Measurements from ENCODE around the gene MRC2. TPM values are rescaled to one million over a fixed set of nuclear protein-coding genes. Genes with fewer than 3 reads are reported as not detected.

The MRC2 gene
- polyA plus RNA-seq, 2 of the 4 experiments (the other 2 are of a cell fraction): 20.2 to 57.3 TPM

DNA sequence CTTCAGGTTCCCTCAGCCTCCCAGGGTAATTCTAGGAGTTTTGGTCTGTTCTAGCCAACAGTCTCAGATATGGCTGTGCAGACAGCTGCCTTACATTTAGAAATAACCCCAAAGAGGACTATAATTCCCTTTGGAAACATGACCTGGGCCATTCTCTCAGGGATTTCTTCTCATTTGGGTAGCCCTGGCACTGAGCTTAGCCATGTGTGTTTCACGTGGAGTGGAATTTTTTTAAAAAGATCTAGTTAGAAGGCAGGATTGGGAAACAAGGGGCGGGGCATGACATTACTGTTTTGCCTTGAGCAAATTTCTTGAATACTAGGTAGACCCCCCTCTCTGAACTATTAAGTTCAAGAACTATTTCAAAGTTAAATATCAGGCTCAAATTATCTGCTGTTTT lies 29.6 kb upstream of the MRC2 start:
- DNase-seq (ENCODE audit: low read depth in 1 of 2, low spot score in 1 of 2) (no peak), ATAC-seq (no peak), FAIRE-seq (no peak)
- Histone ChIP-seq H3K4me3 (no peak overlapping the region), H3K27ac (no peak overlapping the region), H3K9me3 (no peaks in the 10 kb centered on the region), H3K4me1 (no peaks in the 10 kb centered on the region), H3K4me2 (no peak overlapping the region)
- no peak for TF ChIP-seq EP300 (IDR thresholded peaks at IDR 0.05)
- no peak for TF ChIP-seq CBX8 (IDR thresholded peaks at IDR 0.05)
- no peak for TF ChIP-seq HOXA7 (CRISPR knock-in tag; IDR thresholded peaks at IDR 0.05)
- no peak for TF ChIP-seq JUN (IDR thresholded peaks at IDR 0.05)
- no peak for TF ChIP-seq FOSB (CRISPR knock-in tag; IDR thresholded peaks at IDR 0.05)
- no peak for TF ChIP-seq POLR2AphosphoS2 (conservative IDR thresholded peaks at IDR 0.05; ENCODE audit: low read length)
- no peak for TF ChIP-seq EHF (CRISPR knock-in tag; IDR thresholded peaks at IDR 0.05)
- TF ChIP-seq, protein P1, sequence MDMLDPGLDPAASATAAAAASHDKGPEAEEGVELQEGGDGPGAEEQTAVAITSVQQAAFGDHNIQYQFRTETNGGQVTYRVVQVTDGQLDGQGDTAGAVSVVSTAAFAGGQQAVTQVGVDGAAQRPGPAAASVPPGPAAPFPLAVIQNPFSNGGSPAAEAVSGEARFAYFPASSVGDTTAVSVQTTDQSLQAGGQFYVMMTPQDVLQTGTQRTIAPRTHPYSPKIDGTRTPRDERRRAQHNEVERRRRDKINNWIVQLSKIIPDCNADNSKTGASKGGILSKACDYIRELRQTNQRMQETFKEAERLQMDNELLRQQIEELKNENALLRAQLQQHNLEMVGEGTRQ (IDR thresholded peaks at IDR 0.05): no peak
- no peak for TF ChIP-seq RARB (CRISPR knock-in tag; IDR thresholded peaks at IDR 0.05)
- no peak for TF ChIP-seq MAFK (IDR thresholded peaks at IDR 0.05; ENCODE audit: partially characterized antibody)
- TF ChIP-seq CEBPB (IDR thresholded peaks at IDR 0.05): no peak
- TF ChIP-seq JUNB (IDR thresholded peaks at IDR 0.05): no peak
- no peak for TF ChIP-seq FOSL2 (IDR thresholded peaks at IDR 0.05)
- no peak for TF ChIP-seq FOSL2 (CRISPR knock-in tag; IDR thresholded peaks at IDR 0.05)
- no peak for TF ChIP-seq MAZ (IDR thresholded peaks at IDR 0.05; ENCODE audit: borderline replicate concordance, low read depth, low read length)
- TF ChIP-seq, protein P2, sequence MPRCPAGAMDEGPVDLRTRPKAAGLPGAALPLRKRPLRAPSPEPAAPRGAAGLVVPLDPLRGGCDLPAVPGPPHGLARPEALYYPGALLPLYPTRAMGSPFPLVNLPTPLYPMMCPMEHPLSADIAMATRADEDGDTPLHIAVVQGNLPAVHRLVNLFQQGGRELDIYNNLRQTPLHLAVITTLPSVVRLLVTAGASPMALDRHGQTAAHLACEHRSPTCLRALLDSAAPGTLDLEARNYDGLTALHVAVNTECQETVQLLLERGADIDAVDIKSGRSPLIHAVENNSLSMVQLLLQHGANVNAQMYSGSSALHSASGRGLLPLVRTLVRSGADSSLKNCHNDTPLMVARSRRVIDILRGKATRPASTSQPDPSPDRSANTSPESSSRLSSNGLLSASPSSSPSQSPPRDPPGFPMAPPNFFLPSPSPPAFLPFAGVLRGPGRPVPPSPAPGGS (IDR thresholded peaks at IDR 0.05): no peak
- TF ChIP-seq ESRRA (IDR thresholded peaks at IDR 0.05; ENCODE audit: borderline replicate concordance, low read length): no peak
- TF ChIP-seq NR3C1 (IDR thresholded peaks at IDR 0.05): no peak
- TF ChIP-seq FOXS1 (CRISPR knock-in tag; IDR thresholded peaks at IDR 0.05): no peak
- CTCF ChIA-PET: interaction anchor here (1.3 kb wide), 1 partner anchor 12 kb away, joined by 3 read pairs; no protein-coding TSS in a partner anchor
- POLR2A ChIA-PET: interaction anchor here (0.6 kb wide), 1 partner anchor 26 kb away, joined by 5 read pairs; no protein-coding TSS in a partner anchor
- WGBS (ENCODE audit: missing lambda C conversion rate): 99% methylated on average over 2 of the region's 2 CpGs

DNA sequence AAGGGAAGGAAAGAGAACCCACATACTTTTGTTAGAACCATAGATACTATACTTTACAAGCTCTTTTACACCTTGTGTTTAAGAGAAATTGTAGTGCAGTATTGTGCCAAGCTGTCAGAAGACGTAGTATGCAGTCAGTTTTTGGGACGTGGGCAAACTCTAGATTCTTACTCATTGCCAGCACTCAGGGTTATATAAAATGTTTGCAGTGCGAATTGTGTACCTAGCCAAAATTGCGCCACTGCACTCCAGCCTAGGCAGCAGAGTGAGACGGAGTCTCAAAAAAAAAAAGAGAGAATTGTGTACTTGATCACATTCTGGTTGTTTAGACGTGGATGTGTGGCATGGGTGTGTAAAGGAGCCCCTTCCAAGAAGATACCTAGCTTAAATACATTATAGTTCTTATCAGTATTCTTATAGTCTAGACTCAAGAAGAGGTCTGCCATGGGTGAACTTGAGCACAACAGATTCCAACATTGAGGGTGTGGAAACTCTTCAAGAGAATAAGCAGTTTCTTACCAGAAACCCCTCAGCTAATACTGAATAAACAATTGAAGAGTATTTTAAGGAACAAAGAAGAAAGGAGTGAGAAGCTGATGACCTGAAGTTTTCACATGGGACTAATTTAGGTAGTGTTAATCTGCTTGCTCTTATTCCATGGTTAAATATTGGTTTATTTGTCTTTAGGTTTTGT lies 27.4 kb upstream of the MRC2 start:
- no peak for FAIRE-seq
- CTCF ChIA-PET: interaction anchor here (0.7 to 1.7 kb wide), 4 partner anchors 10 to 47 kb away, joined by 3 to 4 read pairs (median 4); no protein-coding TSS in a partner anchor
- no peak overlapping the region for H3K4me2 ChIP-seq
- no peak for ATAC-seq
- POLR2A ChIA-PET: interaction anchor here (0.6 kb wide), 1 partner anchor 31 kb away, joined by 5 read pairs; no protein-coding TSS in a partner anchor
- no peak for TF ChIP-seq HOXB13 (CRISPR knock-in tag; IDR thresholded peaks at IDR 0.05; ENCODE audit: low read depth)
- TF ChIP-seq RFX5 (IDR thresholded peaks at IDR 0.05): no peak
- TF ChIP-seq MAFK (IDR thresholded peaks at IDR 0.05; ENCODE audit: partially characterized antibody): no peak
- TF ChIP-seq FOSB (CRISPR knock-in tag; IDR thresholded peaks at IDR 0.05): no peak
- no peak for TF ChIP-seq NR3C1 (IDR thresholded peaks at IDR 0.05)
- H3K4me1 ChIP-seq: no peaks in the 10 kb centered on the region
- H3K27ac ChIP-seq: no peak overlapping the region
- DNase-seq (ENCODE audit: low read depth in 1 of 2, low spot score in 1 of 2): no peak
- WGBS (ENCODE audit: missing lambda C conversion rate): 92% methylated on average over 6 of the region's 6 CpGs
- H3K4me3 ChIP-seq: no peak overlapping the region
- no peaks in the 10 kb centered on the region for H3K9me3 ChIP-seq

DNA sequence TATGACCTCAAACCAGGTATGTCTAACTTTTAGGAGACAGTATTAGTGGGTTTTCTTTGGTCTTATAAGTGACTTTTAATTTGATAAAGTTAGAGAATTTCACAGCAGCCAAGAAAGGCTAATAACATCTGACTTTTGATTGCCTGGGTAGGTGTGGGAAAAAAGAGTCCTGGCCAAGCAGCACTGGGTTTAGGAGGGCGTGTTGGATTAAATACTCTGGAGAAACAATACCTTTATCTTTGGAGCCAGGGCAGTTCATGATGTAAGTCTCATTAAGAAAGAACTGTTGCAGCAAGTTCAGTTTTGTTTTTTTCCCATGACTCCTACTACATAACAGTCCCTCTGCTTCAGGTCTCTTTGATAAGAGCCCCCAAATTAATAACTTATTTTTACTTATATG lies 26.7 kb upstream of the MRC2 start:
- ChIA-PET POLR2A (interaction anchor here (0.6 kb wide), 1 partner anchor 32 kb away, joined by 5 read pairs; no protein-coding TSS in a partner anchor), CTCF (interaction anchor here (0.9 to 1.9 kb wide), 2 partner anchors 17 to 48 kb away, joined by 4 to 6 read pairs; no protein-coding TSS in a partner anchor)

More for the DNA sequence above, 26.7 kb upstream of the MRC2 start:
- no peak overlapping the region for H3K27ac ChIP-seq
- H3K4me2 ChIP-seq: no peak overlapping the region
- TF ChIP-seq FOXS1 (CRISPR knock-in tag; IDR thresholded peaks at IDR 0.05) (no peak), EHMT2 (IDR thresholded peaks at IDR 0.05; ENCODE audit: low read depth) (no peak), HOXB13 (CRISPR knock-in tag; IDR thresholded peaks at IDR 0.05; ENCODE audit: low read depth) (no peak), KDM5A (IDR thresholded peaks at IDR 0.05) (no peak), JUNB (IDR thresholded peaks at IDR 0.05) (no peak), ZFP36 (IDR thresholded peaks at IDR 0.05; ENCODE audit: borderline replicate concordance, partially characterized antibody) (no peak), PHF8 (IDR thresholded peaks at IDR 0.05; ENCODE audit: borderline replicate concordance, low read depth) (no peak), CEBPB (IDR thresholded peaks at IDR 0.05) (no peak), MAZ (IDR thresholded peaks at IDR 0.05; ENCODE audit: borderline replicate concordance, low read depth, low read length) (no peak), GATA3 (IDR thresholded peaks at IDR 0.05; ENCODE audit: borderline replicate concordance) (no peak), MAFK (IDR thresholded peaks at IDR 0.05; ENCODE audit: partially characterized antibody) (no peak), EP300 (IDR thresholded peaks at IDR 0.05) (no peak), ZC3H11A (IDR thresholded peaks at IDR 0.05) (no peak), NFE2L2 (conservative IDR thresholded peaks at IDR 0.05; ENCODE audit: low read length) (no peak), EHF (CRISPR knock-in tag; IDR thresholded peaks at IDR 0.05) (no peak), FOSL2 (IDR thresholded peaks at IDR 0.05) (no peak), FOSL2 (CRISPR knock-in tag; IDR thresholded peaks at IDR 0.05) (no peak), HOXA7 (CRISPR knock-in tag; IDR thresholded peaks at IDR 0.05) (no peak), NPAS2 (CRISPR knock-in tag; IDR thresholded peaks at IDR 0.05; ENCODE audit: borderline replicate concordance) (no peak)
- TF ChIP-seq, protein P3, sequence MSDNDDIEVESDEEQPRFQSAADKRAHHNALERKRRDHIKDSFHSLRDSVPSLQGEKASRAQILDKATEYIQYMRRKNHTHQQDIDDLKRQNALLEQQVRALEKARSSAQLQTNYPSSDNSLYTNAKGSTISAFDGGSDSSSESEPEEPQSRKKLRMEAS (IDR thresholded peaks at IDR 0.05): no peak
- TF ChIP-seq, protein P4, sequence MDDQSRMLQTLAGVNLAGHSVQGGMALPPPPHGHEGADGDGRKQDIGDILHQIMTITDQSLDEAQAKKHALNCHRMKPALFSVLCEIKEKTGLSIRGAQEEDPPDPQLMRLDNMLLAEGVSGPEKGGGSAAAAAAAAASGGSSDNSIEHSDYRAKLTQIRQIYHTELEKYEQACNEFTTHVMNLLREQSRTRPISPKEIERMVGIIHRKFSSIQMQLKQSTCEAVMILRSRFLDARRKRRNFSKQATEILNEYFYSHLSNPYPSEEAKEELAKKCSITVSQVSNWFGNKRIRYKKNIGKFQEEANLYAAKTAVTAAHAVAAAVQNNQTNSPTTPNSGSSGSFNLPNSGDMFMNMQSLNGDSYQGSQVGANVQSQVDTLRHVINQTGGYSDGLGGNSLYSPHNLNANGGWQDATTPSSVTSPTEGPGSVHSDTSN (IDR thresholded peaks at IDR 0.05): no peak
- no peaks in the 10 kb centered on the region for H3K9me3 ChIP-seq
- DNase-seq (ENCODE audit: low read depth in 1 of 2, low spot score in 1 of 2) (no peak), ATAC-seq (no peak), FAIRE-seq (no peak)
- no peaks in the 10 kb centered on the region for H3K4me1 ChIP-seq
- H3K4me3 ChIP-seq: no peak overlapping the region
- WGBS (ENCODE audit: missing lambda C conversion rate): 92% methylated on average over 1 of the region's 1 CpG

All from A549 (cell line).